Measurements from ENCODE around the gene ENTHD1.

ENTHD1 gene

DNA sequence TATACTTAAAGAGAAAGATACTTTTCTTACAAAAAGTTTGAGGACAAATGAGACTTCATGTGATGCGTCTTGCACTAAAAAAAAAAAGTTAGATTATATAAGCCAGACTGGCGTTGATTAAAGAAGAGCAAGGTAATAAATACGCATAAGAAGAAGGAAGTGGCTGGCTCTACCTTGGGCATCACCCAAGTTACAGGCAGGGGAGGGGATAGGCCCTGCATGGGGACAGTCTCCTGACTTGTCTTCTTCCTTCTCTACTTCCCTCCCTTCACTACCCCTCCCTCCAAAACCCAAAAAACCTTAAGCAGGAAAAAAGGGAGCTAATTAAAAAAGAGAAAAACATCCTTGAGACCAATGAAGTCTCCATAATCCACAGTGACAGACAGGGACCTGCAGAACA, 44.3 kb upstream of the ENTHD1 start:
- TF ChIP-seq ZFX (IDR thresholded peaks at IDR 0.05), result no peak
- TF ChIP-seq, protein P1, sequence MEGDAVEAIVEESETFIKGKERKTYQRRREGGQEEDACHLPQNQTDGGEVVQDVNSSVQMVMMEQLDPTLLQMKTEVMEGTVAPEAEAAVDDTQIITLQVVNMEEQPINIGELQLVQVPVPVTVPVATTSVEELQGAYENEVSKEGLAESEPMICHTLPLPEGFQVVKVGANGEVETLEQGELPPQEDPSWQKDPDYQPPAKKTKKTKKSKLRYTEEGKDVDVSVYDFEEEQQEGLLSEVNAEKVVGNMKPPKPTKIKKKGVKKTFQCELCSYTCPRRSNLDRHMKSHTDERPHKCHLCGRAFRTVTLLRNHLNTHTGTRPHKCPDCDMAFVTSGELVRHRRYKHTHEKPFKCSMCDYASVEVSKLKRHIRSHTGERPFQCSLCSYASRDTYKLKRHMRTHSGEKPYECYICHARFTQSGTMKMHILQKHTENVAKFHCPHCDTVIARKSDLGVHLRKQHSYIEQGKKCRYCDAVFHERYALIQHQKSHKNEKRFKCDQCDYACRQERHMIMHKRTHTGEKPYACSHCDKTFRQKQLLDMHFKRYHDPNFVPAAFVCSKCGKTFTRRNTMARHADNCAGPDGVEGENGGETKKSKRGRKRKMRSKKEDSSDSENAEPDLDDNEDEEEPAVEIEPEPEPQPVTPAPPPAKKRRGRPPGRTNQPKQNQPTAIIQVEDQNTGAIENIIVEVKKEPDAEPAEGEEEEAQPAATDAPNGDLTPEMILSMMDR (conservative IDR thresholded peaks at IDR 0.05), result no peak
- no peak overlapping the region for H3K27ac ChIP-seq

DNA sequence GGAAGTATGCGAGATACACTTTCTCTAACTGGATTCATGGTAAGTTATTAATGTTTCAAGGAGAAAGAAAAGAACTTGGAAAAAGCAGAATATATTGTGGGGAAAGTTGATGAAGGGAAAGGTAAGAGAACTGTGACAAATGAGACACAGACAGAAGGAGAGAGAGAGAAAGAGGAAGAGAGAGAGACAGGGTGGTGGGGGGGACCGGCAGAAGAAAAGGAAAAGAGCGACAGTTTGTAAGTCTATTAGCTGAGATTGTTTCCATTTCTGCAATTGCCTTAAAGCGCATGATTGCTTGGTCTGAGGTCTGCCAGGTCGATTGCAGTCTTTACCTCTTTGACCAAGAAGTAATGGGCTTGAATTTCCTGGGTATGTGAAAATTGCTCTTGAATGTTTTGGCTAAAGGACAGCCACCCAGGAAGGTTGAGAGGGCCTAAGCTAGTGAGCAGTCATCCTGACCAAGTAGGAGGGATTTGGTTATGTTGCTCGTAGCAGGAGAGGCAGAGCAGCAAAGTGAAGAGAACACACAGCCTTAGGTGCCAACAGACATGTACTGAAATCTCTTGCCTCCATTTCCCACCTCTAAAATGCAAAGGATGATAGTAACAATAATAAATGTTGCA, 43.1 kb upstream of the ENTHD1 start:
- no peak overlapping the region for H3K27ac ChIP-seq
- TF ChIP-seq, protein P1 (conservative IDR thresholded peaks at IDR 0.05), result no peak
- no peak for TF ChIP-seq ZFX (IDR thresholded peaks at IDR 0.05)

DNA sequence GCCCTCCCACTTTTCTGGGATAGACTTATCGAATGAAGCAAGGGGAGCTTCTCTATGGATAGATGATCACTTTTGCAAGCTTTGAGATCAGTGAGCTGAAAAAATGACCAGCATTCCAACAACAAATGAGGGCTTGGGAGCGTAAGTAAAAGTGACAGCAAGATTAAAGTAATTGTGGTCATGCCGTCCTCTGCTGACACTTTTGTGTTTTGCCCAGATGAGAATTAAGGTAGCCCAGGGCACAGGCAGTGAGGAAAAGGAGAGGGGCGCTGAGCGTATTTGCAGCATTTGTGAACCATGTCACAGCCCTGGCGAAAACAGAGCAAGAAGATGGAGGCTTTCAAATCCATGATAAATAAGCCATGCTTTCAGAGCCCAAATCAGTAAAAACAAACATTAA, 42.1 kb upstream of the ENTHD1 start:
- TF ChIP-seq, protein P1 (conservative IDR thresholded peaks at IDR 0.05), result 0 out of 2 replicates have a peak, but pooled peaks have one; percentile 5
- no peak for TF ChIP-seq ZFX (IDR thresholded peaks at IDR 0.05)
- H3K27ac ChIP-seq, result no peak overlapping the region

DNA sequence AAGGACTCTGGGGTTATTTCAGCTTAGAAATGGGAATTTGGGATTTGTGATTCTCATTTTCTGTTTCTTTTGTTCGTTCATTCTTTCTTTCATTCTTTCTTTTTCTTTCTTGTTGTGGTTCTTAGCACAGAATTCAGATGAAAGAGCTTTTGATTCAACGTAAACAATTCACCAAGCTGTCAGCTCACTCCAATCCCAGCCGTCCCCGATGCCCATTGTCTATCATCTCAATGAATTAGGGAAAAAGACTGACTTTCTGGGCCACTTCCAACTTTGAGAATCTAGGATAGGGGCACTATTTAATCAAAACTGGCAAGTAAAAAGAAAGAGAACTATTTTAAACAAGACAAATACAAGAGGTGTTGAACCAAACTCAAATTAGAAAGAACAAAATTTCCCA, 41.6 kb upstream of the ENTHD1 start:
- H3K27ac ChIP-seq, result no peak overlapping the region
- no peak for TF ChIP-seq ZFX (IDR thresholded peaks at IDR 0.05)
- TF ChIP-seq, protein P1 (conservative IDR thresholded peaks at IDR 0.05), result no peak

DNA sequence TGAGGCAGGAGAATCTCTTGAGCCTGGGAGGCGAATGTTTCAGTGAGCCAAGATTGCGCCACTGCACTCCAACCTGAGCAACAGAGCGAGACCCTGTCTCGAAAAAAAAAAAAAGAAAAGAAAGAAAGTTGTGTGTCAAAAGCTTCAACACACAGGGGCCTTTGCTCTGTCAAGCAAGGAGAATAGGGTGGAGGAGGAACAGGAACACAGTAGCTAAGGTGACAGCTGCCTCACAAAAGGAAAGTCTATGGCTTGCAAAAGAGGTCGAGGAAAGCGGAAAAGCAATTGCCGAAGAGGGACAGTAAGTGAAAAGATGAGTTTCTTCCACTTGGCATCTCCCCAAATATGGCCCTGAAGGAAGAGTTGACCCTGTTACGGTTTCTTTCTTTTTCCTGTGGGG, 40.2 kb upstream of the ENTHD1 start:
- TF ChIP-seq ZFX (IDR thresholded peaks at IDR 0.05), result no peak
- TF ChIP-seq, protein P1 (conservative IDR thresholded peaks at IDR 0.05), result no peak
- H3K27ac ChIP-seq, result no peak overlapping the region

DNA sequence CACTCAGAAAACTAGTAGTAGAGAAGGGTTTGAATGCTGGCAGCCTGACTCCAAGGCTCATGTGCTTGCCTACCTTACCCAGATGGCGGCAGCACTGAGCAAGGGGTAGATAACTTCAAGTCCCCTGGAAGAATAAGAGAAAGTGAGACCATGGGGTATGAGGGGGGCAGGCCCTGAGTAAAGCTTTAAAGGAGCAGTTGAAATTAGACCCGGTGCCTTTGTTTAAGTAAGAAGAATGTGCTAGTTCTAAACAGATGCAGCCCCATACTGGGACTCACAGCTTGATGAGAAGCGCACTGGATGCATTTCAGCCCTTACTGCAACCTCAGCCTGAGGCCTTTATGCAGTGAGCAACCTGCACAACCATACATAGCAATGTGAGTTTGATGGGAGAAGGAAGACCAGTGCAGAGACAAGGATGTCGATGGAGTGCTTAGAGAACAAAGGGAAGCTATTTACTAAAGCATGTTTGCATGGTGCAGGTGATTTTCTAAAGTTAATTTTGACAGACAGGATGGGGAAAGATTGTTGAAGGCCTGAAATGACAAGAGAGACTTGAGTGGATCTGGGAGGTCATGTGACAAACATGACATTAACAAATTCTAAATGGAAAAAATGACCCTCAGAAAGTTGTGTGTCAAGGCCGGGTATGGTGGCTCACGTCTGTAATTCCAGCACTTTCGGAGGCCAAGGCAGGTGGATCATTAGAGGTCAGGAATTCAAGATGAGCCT, 39.5 kb upstream of the ENTHD1 start:
- TF ChIP-seq, protein P1 (conservative IDR thresholded peaks at IDR 0.05), result peak; percentile 83
- no peak for TF ChIP-seq ZFX (IDR thresholded peaks at IDR 0.05)
- H3K27ac ChIP-seq, result no peak overlapping the region

DNA sequence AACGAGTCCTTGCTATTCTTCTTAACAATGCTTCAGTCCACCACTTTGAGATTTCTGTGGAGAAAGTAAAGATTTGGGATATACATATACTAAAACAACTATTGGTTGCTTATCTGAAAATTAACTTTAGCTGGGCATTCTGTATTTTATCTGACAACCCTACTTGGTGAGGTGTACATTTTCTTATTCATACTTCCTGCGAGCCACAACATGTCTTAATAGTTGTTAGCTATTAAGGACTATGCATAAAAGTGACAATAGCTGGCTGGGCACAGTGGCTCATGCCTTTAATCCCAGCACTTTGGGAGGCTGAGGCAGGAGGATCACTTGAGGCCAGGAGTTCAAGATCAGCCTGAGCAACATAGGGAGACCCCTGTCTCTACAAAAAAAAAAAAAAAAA, 38.6 kb upstream of the ENTHD1 start:
- TF ChIP-seq, protein P1 (conservative IDR thresholded peaks at IDR 0.05), result no peak
- TF ChIP-seq ZFX (IDR thresholded peaks at IDR 0.05), result no peak
- no peak overlapping the region for H3K27ac ChIP-seq

Data from C4-2B (cell line).